HUES48 (cell line): ENCODE results near the gene ANKS1A.

ENCODE experiments used
- H3K27ac ChIP-seq: one replicate; pipeline ENCODE4 v1.7.0; 2013; ENCODE audit warnings: low read depth, low read length, inconsistent platforms
- H3K27me3 ChIP-seq: 2 replicates; pipeline ENCODE4 v1.6.1; 2013; ENCODE audit warnings: mild to moderate bottlenecking, low read length; ENCODE audit not compliant: control insufficient read depth, insufficient read depth
- H3K36me3 ChIP-seq: 2 replicates; pipeline ENCODE4 v1.6.1; 2013; ENCODE audit warnings: low read length; ENCODE audit not compliant: control insufficient read depth, insufficient read depth
- H3K4me1 ChIP-seq: 2 replicates; pipeline ENCODE4 v1.6.1; 2013; ENCODE audit warnings: mild to moderate bottlenecking, low read length; ENCODE audit not compliant: control insufficient read depth, insufficient read depth
- H3K4me3 ChIP-seq: 2 replicates; pipeline ENCODE4 v1.5.1; 2013; ENCODE audit warnings: mild to moderate bottlenecking, low read depth, low read length
- H3K9ac ChIP-seq: 2 replicates; pipeline ENCODE4 v1.6.1; 2013; ENCODE audit warnings: mild to moderate bottlenecking, low read depth, low read length, moderate library complexity
- H3K9me3 ChIP-seq: 2 replicates; pipeline ENCODE4 v1.6.1; 2013; ENCODE audit warnings: low read length; ENCODE audit not compliant: control insufficient read depth, insufficient read depth

The ANKS1A gene

GRCh38 chr6:35049900-35050756 is 161.1 kb downstream of the ANKS1A start:
- H3K4me1 ChIP-seq = peaks cover 51% of the 10 kb centered on the region
- peaks cover 6% of the 10 kb centered on the region; the same call in 1 of the 2 replicates for H3K36me3 ChIP-seq
- H3K4me3 ChIP-seq = no peak overlapping the region
- H3K9ac ChIP-seq = no peak overlapping the region
- no peaks in the 10 kb centered on the region for H3K27me3 ChIP-seq
- no peaks in the 10 kb centered on the region for H3K9me3 ChIP-seq
- H3K27ac ChIP-seq = no peak overlapping the region

DNA sequence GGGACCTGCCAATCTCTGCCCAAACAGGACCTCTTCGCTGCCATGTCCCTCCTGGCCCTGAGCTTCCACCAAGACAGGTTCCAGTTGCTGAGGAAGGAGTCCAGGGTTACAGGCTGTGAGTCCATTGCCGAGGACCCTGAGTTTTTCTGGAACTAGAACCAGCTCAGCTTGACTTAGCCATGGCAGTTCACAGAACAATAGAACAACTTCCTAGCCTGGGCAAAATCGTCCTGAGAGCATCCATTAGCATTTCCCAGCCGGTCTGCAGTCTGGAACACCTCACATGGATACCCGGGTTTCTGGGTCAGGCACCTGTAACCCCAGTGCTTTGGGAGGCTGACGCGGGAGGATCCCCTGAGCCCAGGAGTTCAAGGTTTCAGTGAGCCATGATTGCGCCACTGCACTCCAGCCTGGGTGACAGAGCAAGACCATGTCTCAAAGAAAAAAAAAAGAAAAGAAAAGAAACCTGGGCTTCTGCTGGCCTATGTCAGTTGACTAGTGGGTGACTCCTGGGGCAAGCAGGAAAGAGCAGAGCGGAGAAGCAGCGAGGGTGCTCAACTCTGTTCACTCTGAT is 161.8 kb downstream of the ANKS1A start:
- H3K27ac ChIP-seq = no peak overlapping the region
- H3K9ac ChIP-seq = no peak overlapping the region
- no peak overlapping the region for H3K4me3 ChIP-seq
- no peaks in the 10 kb centered on the region for H3K9me3 ChIP-seq
- H3K36me3 ChIP-seq = peaks cover 6% of the 10 kb centered on the region; the same call in 1 of the 2 replicates
- no peaks in the 10 kb centered on the region for H3K27me3 ChIP-seq
- H3K4me1 ChIP-seq = peaks cover 43% of the 10 kb centered on the region

DNA sequence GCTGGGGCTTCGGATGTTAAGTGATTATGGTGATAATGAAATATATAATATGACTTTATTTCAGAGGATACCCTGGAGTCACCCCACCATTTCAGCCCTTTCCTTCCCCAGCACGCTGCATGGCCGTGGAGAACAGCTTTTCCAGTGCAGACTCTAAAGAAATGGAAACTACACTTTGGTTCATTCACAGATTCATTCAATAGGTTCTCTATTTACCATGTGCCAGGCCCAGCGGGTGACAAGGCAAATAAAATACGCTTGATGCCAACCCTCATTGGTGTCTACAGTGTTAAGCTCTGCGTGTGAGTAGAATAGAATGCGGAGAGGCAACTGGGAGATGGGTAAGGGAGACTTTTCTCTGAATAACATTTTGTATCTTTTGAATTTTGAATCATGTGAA is 162.3 kb downstream of the ANKS1A start:
- Histone ChIP-seq H3K4me1 (peaks cover 38% of the 10 kb centered on the region), H3K36me3 (peaks cover 6% of the 10 kb centered on the region; the same call in 1 of the 2 replicates), H3K27me3 (no peaks in the 10 kb centered on the region), H3K9me3 (no peaks in the 10 kb centered on the region), H3K9ac (no peak overlapping the region), H3K4me3 (no peak overlapping the region), H3K27ac (no peak overlapping the region)

DNA sequence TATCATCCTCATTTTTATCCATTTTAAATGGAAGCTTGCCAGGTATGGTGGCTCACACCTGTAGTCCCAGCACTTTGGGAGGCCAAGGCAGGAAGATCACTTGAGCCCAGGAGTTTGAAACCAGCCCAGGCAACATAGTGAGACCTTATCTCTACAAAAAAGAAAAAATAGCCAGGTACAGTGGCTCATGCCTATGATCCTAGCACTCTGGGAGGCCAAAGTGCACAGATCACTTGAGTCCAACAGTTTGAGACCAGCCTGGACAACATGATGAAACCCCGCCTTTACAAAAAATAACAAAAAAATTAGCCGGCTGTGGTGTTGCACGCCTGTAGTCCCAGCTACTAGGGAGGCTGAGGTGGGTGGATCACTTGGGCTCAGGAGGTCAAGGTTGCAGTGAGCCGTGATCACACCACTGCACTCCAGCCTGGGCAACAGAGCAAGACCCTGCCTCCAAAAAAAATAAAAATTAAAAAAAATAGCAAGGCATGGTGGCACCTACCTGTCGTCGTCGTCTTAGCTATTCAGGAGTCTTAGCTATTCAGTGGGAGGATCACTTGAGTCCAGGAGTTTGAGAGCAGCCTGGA is 163.0 kb downstream of the ANKS1A start:
- H3K27me3 ChIP-seq = no peaks in the 10 kb centered on the region
- H3K9me3 ChIP-seq = no peaks in the 10 kb centered on the region
- peaks cover 6% of the 10 kb centered on the region; the same call in 1 of the 2 replicates for H3K36me3 ChIP-seq
- no peak overlapping the region for H3K4me3 ChIP-seq
- peaks cover 31% of the 10 kb centered on the region for H3K4me1 ChIP-seq
- no peak overlapping the region for H3K9ac ChIP-seq
- no peak overlapping the region for H3K27ac ChIP-seq

- H3K9ac ChIP-seq = no peak overlapping the region
These were observed 163.9 kb downstream of the ANKS1A start for GRCh38 chr6:35052694-35053565.

GRCh38 chr6:35053701-35054100 is 164.6 kb downstream of the ANKS1A start:
- Histone ChIP-seq H3K9me3 (no peaks in the 10 kb centered on the region), H3K27ac (no peak overlapping the region), H3K27me3 (no peaks in the 10 kb centered on the region), H3K4me3 (no peak overlapping the region), H3K4me1 (peaks cover 17% of the 10 kb centered on the region), H3K36me3 (peaks cover 12% of the 10 kb centered on the region; the same call in 1 of the 2 replicates), H3K9ac (no peak overlapping the region)

More at GRCh38 chr6:35052694-35053565, 163.9 kb downstream of the ANKS1A start:
- Histone ChIP-seq H3K27me3 (no peaks in the 10 kb centered on the region), H3K4me3 (no peak overlapping the region), H3K9me3 (no peaks in the 10 kb centered on the region), H3K4me1 (peaks cover 25% of the 10 kb centered on the region), H3K36me3 (peaks cover 6% of the 10 kb centered on the region; the same call in 1 of the 2 replicates), H3K27ac (no peak overlapping the region)

- H3K9ac ChIP-seq = no peak overlapping the region
- peaks cover 17% of the 10 kb centered on the region; the same call in 1 of the 2 replicates for H3K36me3 ChIP-seq
- H3K9me3 ChIP-seq = no peaks in the 10 kb centered on the region
- no peak overlapping the region for H3K27ac ChIP-seq
- H3K4me3 ChIP-seq = no peak overlapping the region
- peaks cover 12% of the 10 kb centered on the region for H3K4me1 ChIP-seq
- H3K27me3 ChIP-seq = no peaks in the 10 kb centered on the region
These were observed 165.2 kb downstream of the ANKS1A start for GRCh38 chr6:35054106-35054742.

GRCh38 chr6:35054743-35055130 is 165.7 kb downstream of the ANKS1A start:
- H3K4me3 ChIP-seq = no peak overlapping the region
- H3K9ac ChIP-seq = no peak overlapping the region
- H3K4me1 ChIP-seq = peaks cover 8% of the 10 kb centered on the region; the same call in 1 of the 2 replicates
- no peak overlapping the region for H3K27ac ChIP-seq
- no peaks in the 10 kb centered on the region for H3K9me3 ChIP-seq
- no peaks in the 10 kb centered on the region for H3K27me3 ChIP-seq
- H3K36me3 ChIP-seq = peaks cover 17% of the 10 kb centered on the region; the same call in 1 of the 2 replicates

- H3K9ac ChIP-seq = no peak overlapping the region
- 0 out of 2 replicates have a peak, but pooled peaks cover 2% of the 10 kb centered on the region for H3K4me1 ChIP-seq
- peaks cover 26% of the 10 kb centered on the region for H3K36me3 ChIP-seq
- H3K27me3 ChIP-seq = no peaks in the 10 kb centered on the region
- H3K27ac ChIP-seq = no peak overlapping the region
- no peak overlapping the region for H3K4me3 ChIP-seq
- H3K9me3 ChIP-seq = no peaks in the 10 kb centered on the region
These were observed 166.8 kb downstream of the ANKS1A start for GRCh38 chr6:35055891-35056290.

DNA sequence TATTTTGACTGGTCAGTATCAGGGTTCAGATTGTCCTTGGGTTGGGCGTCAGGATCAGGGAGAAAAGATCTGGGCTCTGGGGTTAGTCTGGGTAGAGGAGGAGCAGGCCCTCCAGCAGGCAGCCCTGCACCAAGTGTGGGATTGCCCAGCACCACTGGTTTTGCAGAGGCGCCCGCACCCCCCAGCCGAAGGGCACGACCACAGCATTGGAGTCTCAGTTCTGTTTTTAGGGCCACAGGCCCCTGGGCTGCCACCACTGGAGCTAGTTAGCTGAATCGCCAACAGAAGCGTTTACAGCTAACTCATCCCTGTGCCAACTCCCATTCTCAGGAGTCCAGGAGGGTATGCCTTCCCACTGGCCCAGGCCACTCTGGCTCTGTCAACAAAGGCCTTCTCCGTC is 167.9 kb downstream of the ANKS1A start:
- H3K4me1 ChIP-seq = 0 out of 2 replicates have a peak, but pooled peaks cover 2% of the 10 kb centered on the region
- no peaks in the 10 kb centered on the region for H3K27me3 ChIP-seq
- no peak overlapping the region for H3K4me3 ChIP-seq
- no peak overlapping the region for H3K27ac ChIP-seq
- no peak overlapping the region for H3K9ac ChIP-seq
- peaks cover 28% of the 10 kb centered on the region for H3K36me3 ChIP-seq
- H3K9me3 ChIP-seq = no peaks in the 10 kb centered on the region
